ENCODE data around the gene TP53AIP1. TPM values are rescaled to one million over a fixed set of nuclear protein-coding genes. Genes with fewer than 3 reads are reported as not detected.

Gene TP53AIP1
- total and polyA plus RNA-seq, 7 donors: 0.16 to 0.55 TPM; not detected in 5

- WGBS, 2 donors: 92% methylated on average over 14 of the region's 14 CpGs
- TF ChIP-seq POLR2A (IDR thresholded peaks at IDR 0.05) (no peak), CTCF (IDR thresholded peaks at IDR 0.05) (no peak), EP300 (IDR thresholded peaks at IDR 0.05) (no peak), POLR2AphosphoS5 (IDR thresholded peaks at IDR 0.05) (no peak)
- DNase-seq: no peak
- intact Hi-C loops (cut with DNase I): no loop called here
- no peak overlapping the region for H3K27ac ChIP-seq
- no peak overlapping the region for H3K4me3 ChIP-seq
- no peaks in the 10 kb centered on the region for H3K4me1 ChIP-seq
- H3K9me3 ChIP-seq: no peaks in the 10 kb centered on the region
- H3K27me3 ChIP-seq: no peaks in the 10 kb centered on the region
- H3K36me3 ChIP-seq: no peaks in the 10 kb centered on the region
Observed at GRCh38 chr11:128941573-128942271, 949 bp downstream of the TP53AIP1 start.

- no peaks in the 10 kb centered on the region for H3K27me3 ChIP-seq
- intact Hi-C loops (cut with DNase I): no loop called here
- no peaks in the 10 kb centered on the region for H3K9me3 ChIP-seq
- TF ChIP-seq POLR2AphosphoS5 (IDR thresholded peaks at IDR 0.05): no peak
- no peak for TF ChIP-seq EP300 (IDR thresholded peaks at IDR 0.05)
- no peak for TF ChIP-seq CTCF (IDR thresholded peaks at IDR 0.05)
- no peak for TF ChIP-seq POLR2A (IDR thresholded peaks at IDR 0.05)
- 85 to 86% methylated on average over 8 of the region's 8 CpGs for WGBS, 2 donors
- no peaks in the 10 kb centered on the region for H3K4me1 ChIP-seq
- no peak for DNase-seq
- no peak overlapping the region for H3K4me3 ChIP-seq
- H3K36me3 ChIP-seq: no peaks in the 10 kb centered on the region
- no peak overlapping the region for H3K27ac ChIP-seq
Observed at GRCh38 chr11:128941110-128941509, 1.6 kb downstream of the TP53AIP1 start.

GRCh38 chr11:128940603-128941002 lies 2.1 kb downstream of the TP53AIP1 start:
- intact Hi-C loops (cut with DNase I): no loop called here
- no peaks in the 10 kb centered on the region for H3K36me3 ChIP-seq
- no peak for DNase-seq
- 90 to 94% methylated on average over 15 of the region's 15 CpGs for WGBS, 2 donors
- no peak overlapping the region for H3K4me3 ChIP-seq
- H3K4me1 ChIP-seq: no peaks in the 10 kb centered on the region
- no peaks in the 10 kb centered on the region for H3K9me3 ChIP-seq
- no peak for TF ChIP-seq CTCF (IDR thresholded peaks at IDR 0.05)
- TF ChIP-seq EP300 (IDR thresholded peaks at IDR 0.05): no peak
- TF ChIP-seq POLR2A (IDR thresholded peaks at IDR 0.05): no peak
- no peak for TF ChIP-seq POLR2AphosphoS5 (IDR thresholded peaks at IDR 0.05)
- H3K27ac ChIP-seq: no peak overlapping the region
- no peaks in the 10 kb centered on the region for H3K27me3 ChIP-seq

- 81 to 83% methylated on average over 5 of the region's 5 CpGs for WGBS, 2 donors
- DNase-seq: no peak
- Histone ChIP-seq H3K4me1 (no peaks in the 10 kb centered on the region), H3K27me3 (no peaks in the 10 kb centered on the region), H3K27ac (no peak overlapping the region), H3K36me3 (no peaks in the 10 kb centered on the region), H3K9me3 (no peaks in the 10 kb centered on the region), H3K4me3 (no peak overlapping the region)
- TF ChIP-seq POLR2AphosphoS5 (IDR thresholded peaks at IDR 0.05) (no peak), EP300 (IDR thresholded peaks at IDR 0.05) (no peak), CTCF (IDR thresholded peaks at IDR 0.05) (no peak), POLR2A (IDR thresholded peaks at IDR 0.05) (no peak)
- intact Hi-C loops (cut with DNase I): no loop called here
Observed at GRCh38 chr11:128940156-128940555, 2.5 kb downstream of the TP53AIP1 start.

- WGBS, 2 donors: 78 to 80% methylated on average over 11 of the region's 11 CpGs
- intact Hi-C loops (cut with DNase I): no loop called here
Observed at GRCh38 chr11:128939591-128939990, 3.1 kb downstream of the TP53AIP1 start.

More at GRCh38 chr11:128939591-128939990, 3.1 kb downstream of the TP53AIP1 start:
- TF ChIP-seq CTCF (IDR thresholded peaks at IDR 0.05): no peak
- no peak for TF ChIP-seq EP300 (IDR thresholded peaks at IDR 0.05)
- no peak for TF ChIP-seq POLR2A (IDR thresholded peaks at IDR 0.05)
- no peak for TF ChIP-seq POLR2AphosphoS5 (IDR thresholded peaks at IDR 0.05)
- Histone ChIP-seq H3K4me3 (no peak overlapping the region), H3K27ac (no peak overlapping the region), H3K4me1 (no peaks in the 10 kb centered on the region), H3K36me3 (no peaks in the 10 kb centered on the region), H3K9me3 (no peaks in the 10 kb centered on the region), H3K27me3 (no peaks in the 10 kb centered on the region)
- DNase-seq: no peak

Measured in sigmoid colon (tissue), 7 donors.